CD4-positive, alpha-beta T cell treated with Interleukin-10 for 1 hour (primary cell): ENCODE measurements around the gene G2E3.
"Not testable (repeated sequence)": the region's sequence is repeated elsewhere in the genome, so short reads cannot be mapped to it uniquely, and the experiment has no call there.

ENCODE experiments used
- DNase-seq: peaks from one replicate; pipeline ENCODE4 v3.0.0-alpha.2; 2020

G2E3 gene

GRCh38 chr14:30607156-30607780, 48.3 kb downstream of the G2E3 start:
- DNase-seq: no peak

GRCh38 chr14:30608533-30609006, 49.6 kb downstream of the G2E3 start:
- DNase-seq: no peak

GRCh38 chr14:30610787-30611343, 51.9 kb downstream of the G2E3 start:
- peak; percentile 43 for DNase-seq

GRCh38 chr14:30614155-30614554, 55.2 kb downstream of the G2E3 start:
- no peak for DNase-seq

- DNase-seq: no peak
These were observed 61.2 kb downstream of the G2E3 start for GRCh38 chr14:30620178-30620577.

GRCh38 chr14:30621354-30621939, 62.5 kb downstream of the G2E3 start:
- peak; percentile 25 for DNase-seq

- DNase-seq: peak; percentile 91
These were observed 63.2 kb downstream of the G2E3 start, which contains the start of gene SCFD1 for GRCh38 chr14:30621940-30622830. Gene SCFD1, plus strand, starts transcription at chr14:30622319. Its CDS starts 20 bp downstream, at chr14:30622339.

GRCh38 chr14:30623412-30624131, 64.6 kb downstream of the G2E3 start:
- DNase-seq: no peak

- no peak for DNase-seq
These were observed 65.1 kb downstream of the G2E3 start for GRCh38 chr14:30624132-30624423.

GRCh38 chr14:30625533-30625932, 66.6 kb downstream of the G2E3 start:
- no peak for DNase-seq

GRCh38 chr14:30629432-30629831, 70.5 kb downstream of the G2E3 start:
- not testable (repeated sequence) for DNase-seq

GRCh38 chr14:30630248-30630647, 71.3 kb downstream of the G2E3 start:
- DNase-seq: no peak

- no peak for DNase-seq
These were observed 73.8 kb downstream of the G2E3 start for GRCh38 chr14:30632730-30633129.

- DNase-seq: no peak
These were observed 80.0 kb downstream of the G2E3 start for GRCh38 chr14:30638926-30639325.

- DNase-seq: no peak
These were observed 82.2 kb downstream of the G2E3 start for GRCh38 chr14:30641207-30641606.

GRCh38 chr14:30644462-30644861, 85.5 kb downstream of the G2E3 start:
- not testable (repeated sequence) for DNase-seq

GRCh38 chr14:30645600-30645999, 86.6 kb downstream of the G2E3 start:
- DNase-seq: no peak

GRCh38 chr14:30648471-30648870, 89.5 kb downstream of the G2E3 start:
- DNase-seq: no peak

- no peak for DNase-seq
These were observed 93.0 kb downstream of the G2E3 start for GRCh38 chr14:30651937-30652336.

GRCh38 chr14:30655124-30655523, 96.2 kb downstream of the G2E3 start:
- no peak for DNase-seq

GRCh38 chr14:30655658-30656057, 96.7 kb downstream of the G2E3 start:
- DNase-seq: no peak

- peak; percentile 48 for DNase-seq
These were observed 97.3 kb downstream of the G2E3 start for GRCh38 chr14:30656190-30656632.

GRCh38 chr14:30657050-30657449, 98.1 kb downstream of the G2E3 start:
- DNase-seq: no peak
